ENCODE results near the gene LIF. TPM values are rescaled to one million over a fixed set of nuclear protein-coding genes. Genes with fewer than 3 reads are reported as not detected.
"Not testable (repeated sequence)": the region's sequence is repeated elsewhere in the genome, so short reads cannot be mapped to it uniquely, and the experiment has no call there.

LIF gene
- total RNA-seq, 1 donor from 2014 or later, result 0.52 TPM

DNA sequence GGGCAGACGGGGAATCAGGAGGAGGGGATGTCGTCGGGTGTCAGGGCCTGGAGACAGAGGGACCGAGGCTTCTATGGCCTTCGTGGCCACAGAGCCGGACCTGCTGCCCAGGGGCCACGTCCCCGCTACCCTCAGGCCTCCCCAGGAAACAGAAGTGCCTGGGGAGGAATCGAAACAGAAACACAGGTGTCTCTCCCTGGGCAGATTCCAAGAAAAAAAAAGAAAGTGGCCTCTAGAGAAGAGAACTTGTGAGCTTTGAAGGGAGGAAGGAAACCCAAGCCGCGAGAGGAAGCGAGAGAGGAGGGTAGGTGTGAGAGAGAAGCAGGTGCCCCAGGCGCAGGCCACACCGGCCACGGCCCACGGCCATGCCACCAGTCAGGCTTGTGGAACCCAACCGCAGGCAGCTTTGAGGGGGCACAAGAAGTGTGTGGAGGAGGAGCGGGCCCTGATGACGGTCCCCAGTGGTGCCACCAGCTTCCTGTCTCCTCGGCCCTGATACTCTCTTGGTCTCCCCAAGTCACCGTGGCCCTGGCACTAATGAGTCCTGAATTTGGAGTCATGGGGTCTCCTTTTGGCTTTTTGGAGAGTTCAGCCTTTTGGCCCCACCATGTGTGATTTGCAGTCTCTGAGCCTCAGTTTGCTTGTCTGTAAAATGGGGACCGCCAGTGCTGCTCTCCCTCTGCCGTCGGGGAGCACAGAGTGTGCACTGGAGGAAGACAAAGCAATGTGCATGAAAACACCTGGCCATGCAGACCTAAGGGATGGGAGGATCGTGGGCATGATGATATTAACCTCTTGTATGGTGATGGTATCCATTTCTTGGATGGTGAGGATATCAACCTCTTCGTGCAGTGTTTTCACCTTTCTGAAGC lies 25.2 kb downstream of the LIF start:
- Histone ChIP-seq H3K4me3 (ENCODE audit: low read length in 3 of 3) (no peak overlapping the region), H3K9me3 (ENCODE audit: control insufficient read depth in 3 of 3, low read length in 3 of 3) (no peaks in the 10 kb centered on the region), H3K27ac (ENCODE audit: low read depth, low read length) (no peak overlapping the region), H3K36me3 (ENCODE audit: control insufficient read depth in 3 of 3, insufficient read depth in 3 of 3, low read length in 3 of 3) (no peaks in the 10 kb centered on the region), H3K9ac (ENCODE audit: low read depth in 1 of 3, low read length in 3 of 3) (no peak overlapping the region), H3K4me1 (ENCODE audit: control insufficient read depth in 3 of 3, insufficient read depth in 3 of 3, low read length in 3 of 3) (no peaks in the 10 kb centered on the region), H3K27me3 (ENCODE audit: control insufficient read depth in 3 of 3, insufficient read depth in 3 of 3, low read length in 3 of 3) (peaks cover 14 to 25% (median 23%) of the 10 kb centered on the region in 3 donors)

DNA sequence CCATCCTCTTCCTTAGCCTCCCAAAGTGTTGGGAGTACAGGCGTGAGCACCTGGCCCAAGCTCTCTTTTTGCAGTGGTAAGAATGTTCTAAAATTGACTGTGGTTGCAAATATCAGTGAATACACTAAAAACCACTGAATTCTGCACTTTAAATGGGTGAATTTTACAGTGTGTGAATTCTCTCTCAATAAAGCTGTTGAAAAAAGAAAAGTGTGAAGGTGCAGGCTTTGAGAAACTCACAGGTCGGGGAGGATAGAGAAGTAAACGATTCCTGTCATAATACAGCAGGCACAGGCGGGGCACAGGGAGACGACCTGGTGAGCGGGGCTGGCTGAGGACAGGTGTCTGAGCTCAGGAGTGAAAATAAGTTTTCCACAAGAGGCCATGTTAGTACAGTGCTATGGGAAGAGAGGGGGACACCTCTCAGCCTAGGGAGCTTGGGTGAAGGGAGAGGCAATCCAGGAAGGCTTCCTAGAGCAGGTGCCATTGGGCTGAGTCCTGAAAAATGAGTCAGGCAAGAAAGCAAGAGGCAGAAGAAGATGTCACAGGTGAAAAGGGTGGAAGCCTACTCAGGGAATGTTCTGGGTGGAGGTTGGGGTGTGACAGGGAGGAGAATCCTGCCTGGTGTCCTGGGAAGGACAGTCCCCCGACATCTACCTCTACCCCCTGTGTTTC lies 26.1 kb downstream of the LIF start:
- Histone ChIP-seq H3K27me3 (ENCODE audit: control insufficient read depth in 3 of 3, insufficient read depth in 3 of 3, low read length in 3 of 3) (peaks cover 14 to 25% (median 18%) of the 10 kb centered on the region in 3 donors), H3K36me3 (ENCODE audit: control insufficient read depth in 3 of 3, insufficient read depth in 3 of 3, low read length in 3 of 3) (no peaks in the 10 kb centered on the region), H3K9ac (ENCODE audit: low read depth in 1 of 3, low read length in 3 of 3) (no peak overlapping the region), H3K27ac (ENCODE audit: low read depth, low read length) (no peak overlapping the region), H3K4me3 (ENCODE audit: low read length in 3 of 3) (no peak overlapping the region), H3K4me1 (ENCODE audit: control insufficient read depth in 3 of 3, insufficient read depth in 3 of 3, low read length in 3 of 3) (no peaks in the 10 kb centered on the region), H3K9me3 (ENCODE audit: control insufficient read depth in 3 of 3, low read length in 3 of 3) (no peaks in the 10 kb centered on the region)

- Histone ChIP-seq H3K4me3 (ENCODE audit: low read length in 3 of 3) (no peak overlapping the region), H3K9ac (ENCODE audit: low read depth in 1 of 3, low read length in 3 of 3) (no peak overlapping the region), H3K27ac (ENCODE audit: low read depth, low read length) (no peak overlapping the region), H3K36me3 (ENCODE audit: control insufficient read depth in 3 of 3, insufficient read depth in 3 of 3, low read length in 3 of 3) (no peaks in the 10 kb centered on the region), H3K4me1 (ENCODE audit: control insufficient read depth in 3 of 3, insufficient read depth in 3 of 3, low read length in 3 of 3) (no peaks in the 10 kb centered on the region), H3K27me3 (ENCODE audit: control insufficient read depth in 3 of 3, insufficient read depth in 3 of 3, low read length in 3 of 3) (peaks cover 18 to 30% (median 22%) of the 10 kb centered on the region in 3 donors), H3K9me3 (ENCODE audit: control insufficient read depth in 3 of 3, low read length in 3 of 3) (no peaks in the 10 kb centered on the region)
Observed at GRCh38 chr22:30219668-30220278, 26.8 kb downstream of the LIF start.

GRCh38 chr22:30219049-30219654 lies 27.4 kb downstream of the LIF start:
- no peak overlapping the region for H3K4me3 ChIP-seq (ENCODE audit: low read length in 3 of 3)
- H3K4me1 ChIP-seq (ENCODE audit: control insufficient read depth in 3 of 3, insufficient read depth in 3 of 3, low read length in 3 of 3), result no peaks in the 10 kb centered on the region
- H3K27ac ChIP-seq (ENCODE audit: low read depth, low read length), result no peak overlapping the region
- H3K9me3 ChIP-seq (ENCODE audit: control insufficient read depth in 3 of 3, low read length in 3 of 3), result no peaks in the 10 kb centered on the region
- H3K27me3 ChIP-seq (ENCODE audit: control insufficient read depth in 3 of 3, insufficient read depth in 3 of 3, low read length in 3 of 3), result peaks cover 18 to 33% (median 28%) of the 10 kb centered on the region in 3 donors
- no peaks in the 10 kb centered on the region for H3K36me3 ChIP-seq (ENCODE audit: control insufficient read depth in 3 of 3, insufficient read depth in 3 of 3, low read length in 3 of 3)
- H3K9ac ChIP-seq (ENCODE audit: low read depth in 1 of 3, low read length in 3 of 3), result no peak overlapping the region

DNA sequence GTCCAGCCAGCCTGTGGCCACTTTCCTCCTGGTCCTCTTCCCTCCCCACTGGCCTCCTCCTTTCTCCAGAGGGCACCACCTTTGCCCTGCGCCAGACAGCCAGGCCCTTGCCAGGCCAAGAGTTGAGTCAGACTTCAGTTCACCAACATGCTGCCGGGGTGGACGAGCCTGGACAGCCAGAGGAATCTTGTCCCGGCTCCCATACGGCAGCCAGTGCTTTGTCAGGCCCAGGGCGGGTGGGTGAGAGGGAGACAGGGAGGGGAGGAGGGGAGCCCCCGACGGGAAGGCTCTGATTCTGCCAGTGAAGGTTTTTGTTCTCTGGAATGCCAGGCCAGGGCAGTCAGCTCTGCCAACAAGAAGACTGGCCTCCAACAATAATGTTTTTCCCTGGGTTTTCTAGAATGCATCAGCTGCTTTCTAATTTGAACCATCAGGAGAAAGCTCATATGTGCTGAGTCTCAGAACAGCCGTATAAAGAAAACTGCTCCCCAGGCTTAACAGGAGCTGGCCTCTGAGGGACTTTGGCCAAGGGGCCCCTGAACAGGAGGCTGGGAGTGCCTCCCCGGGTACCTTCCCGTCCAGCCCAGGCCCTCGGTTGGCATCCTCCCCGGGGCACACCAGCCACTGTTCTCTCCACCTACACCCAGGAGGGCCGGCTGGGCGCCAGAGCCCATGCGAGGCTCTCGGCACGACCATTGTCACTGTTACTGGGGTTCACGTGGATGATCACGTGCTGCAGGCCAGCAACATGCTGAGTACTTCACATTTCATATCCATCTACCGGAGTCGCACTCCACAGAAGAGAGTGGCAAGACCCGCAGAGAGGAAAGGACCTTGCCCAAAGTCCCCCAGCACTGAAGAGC lies 28.6 kb downstream of the LIF start:
- H3K27ac ChIP-seq (ENCODE audit: low read depth, low read length), result no peak overlapping the region
- no peak overlapping the region for H3K4me3 ChIP-seq (ENCODE audit: low read length in 3 of 3)
- H3K9me3 ChIP-seq (ENCODE audit: control insufficient read depth in 3 of 3, low read length in 3 of 3), result no peaks in the 10 kb centered on the region
- H3K9ac ChIP-seq (ENCODE audit: low read depth in 1 of 3, low read length in 3 of 3), result no peak overlapping the region
- peaks cover 23 to 34% (median 31%) of the 10 kb centered on the region in 3 donors for H3K27me3 ChIP-seq (ENCODE audit: control insufficient read depth in 3 of 3, insufficient read depth in 3 of 3, low read length in 3 of 3)
- H3K4me1 ChIP-seq (ENCODE audit: control insufficient read depth in 3 of 3, insufficient read depth in 3 of 3, low read length in 3 of 3), result peaks cover 0 to 4% (median 0%) of the 10 kb centered on the region in 3 donors
- H3K36me3 ChIP-seq (ENCODE audit: control insufficient read depth in 3 of 3, insufficient read depth in 3 of 3, low read length in 3 of 3), result no peaks in the 10 kb centered on the region

- Histone ChIP-seq H3K27ac (ENCODE audit: low read depth, low read length) (no peak overlapping the region), H3K4me3 (ENCODE audit: low read length in 3 of 3) (no peak overlapping the region), H3K27me3 (ENCODE audit: control insufficient read depth in 3 of 3, insufficient read depth in 3 of 3, low read length in 3 of 3) (peaks cover 21 to 38% (median 26%) of the 10 kb centered on the region in 3 donors)
Observed at GRCh38 chr22:30216710-30217109, 29.8 kb downstream of the LIF start.

GRCh38 chr22:30216272-30216671 lies 30.3 kb downstream of the LIF start:
- not testable (repeated sequence) for H3K27ac ChIP-seq (ENCODE audit: low read depth, low read length); H3K9me3 ChIP-seq (ENCODE audit: control insufficient read depth in 3 of 3, low read length in 3 of 3); H3K4me3 ChIP-seq (ENCODE audit: low read length in 3 of 3); H3K9ac ChIP-seq (ENCODE audit: low read depth in 1 of 3, low read length in 3 of 3); H3K36me3 ChIP-seq (ENCODE audit: control insufficient read depth in 3 of 3, insufficient read depth in 3 of 3, low read length in 3 of 3); H3K4me1 ChIP-seq (ENCODE audit: control insufficient read depth in 3 of 3, insufficient read depth in 3 of 3, low read length in 3 of 3)
- H3K27me3 ChIP-seq (ENCODE audit: control insufficient read depth in 3 of 3, insufficient read depth in 3 of 3, low read length in 3 of 3), result peaks cover 21 to 36% (median 29%) of the 10 kb centered on the region in 3 donors

More at GRCh38 chr22:30216710-30217109, 29.8 kb downstream of the LIF start:
- H3K9ac ChIP-seq (ENCODE audit: low read depth in 1 of 3, low read length in 3 of 3), result no peak overlapping the region
- H3K36me3 ChIP-seq (ENCODE audit: control insufficient read depth in 3 of 3, insufficient read depth in 3 of 3, low read length in 3 of 3), result no peaks in the 10 kb centered on the region
- no peaks in the 10 kb centered on the region for H3K9me3 ChIP-seq (ENCODE audit: control insufficient read depth in 3 of 3, low read length in 3 of 3)
- peaks cover 0 to 5% (median 4%) of the 10 kb centered on the region in 3 donors for H3K4me1 ChIP-seq (ENCODE audit: control insufficient read depth in 3 of 3, insufficient read depth in 3 of 3, low read length in 3 of 3)

GRCh38 chr22:30214703-30215407 lies 31.7 kb downstream of the LIF start:
- no peak overlapping the region for H3K9ac ChIP-seq (ENCODE audit: low read depth in 1 of 3, low read length in 3 of 3)
- H3K27me3 ChIP-seq (ENCODE audit: control insufficient read depth in 3 of 3, insufficient read depth in 3 of 3, low read length in 3 of 3), result peaks cover 21 to 33% (median 25%) of the 10 kb centered on the region in 3 donors
- H3K9me3 ChIP-seq (ENCODE audit: control insufficient read depth in 3 of 3, low read length in 3 of 3), result no peaks in the 10 kb centered on the region
- peaks cover 0 to 5% (median 4%) of the 10 kb centered on the region in 3 donors for H3K4me1 ChIP-seq (ENCODE audit: control insufficient read depth in 3 of 3, insufficient read depth in 3 of 3, low read length in 3 of 3)
- H3K4me3 ChIP-seq (ENCODE audit: low read length in 3 of 3), result no peak overlapping the region
- no peak overlapping the region for H3K27ac ChIP-seq (ENCODE audit: low read depth, low read length)
- no peaks in the 10 kb centered on the region for H3K36me3 ChIP-seq (ENCODE audit: control insufficient read depth in 3 of 3, insufficient read depth in 3 of 3, low read length in 3 of 3)

Data from skeletal muscle tissue (tissue), 4 donors.